ENCODE results near the gene PARP14.

PARP14 gene

DNA sequence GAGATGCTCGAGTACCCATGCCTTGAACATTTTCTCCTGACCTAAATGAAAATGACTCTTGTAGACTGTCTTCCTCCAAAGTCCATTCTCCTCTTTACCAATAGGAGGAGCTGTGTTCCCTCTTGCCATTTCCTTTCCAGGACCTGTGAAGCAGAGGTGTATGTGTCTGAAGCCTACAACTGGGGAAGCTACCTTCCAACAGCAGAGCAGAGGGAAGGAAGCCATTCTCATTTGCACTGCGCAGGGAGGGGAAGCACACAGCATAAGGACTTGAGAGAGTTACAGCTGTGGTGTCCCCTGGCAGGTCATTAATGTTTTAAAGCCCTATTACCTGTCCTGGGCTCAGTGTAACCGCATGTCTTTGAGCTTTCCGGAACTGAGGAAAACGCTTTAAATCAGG is 74.3 kb downstream of the PARP14 start:
- TF ChIP-seq, protein P1, sequence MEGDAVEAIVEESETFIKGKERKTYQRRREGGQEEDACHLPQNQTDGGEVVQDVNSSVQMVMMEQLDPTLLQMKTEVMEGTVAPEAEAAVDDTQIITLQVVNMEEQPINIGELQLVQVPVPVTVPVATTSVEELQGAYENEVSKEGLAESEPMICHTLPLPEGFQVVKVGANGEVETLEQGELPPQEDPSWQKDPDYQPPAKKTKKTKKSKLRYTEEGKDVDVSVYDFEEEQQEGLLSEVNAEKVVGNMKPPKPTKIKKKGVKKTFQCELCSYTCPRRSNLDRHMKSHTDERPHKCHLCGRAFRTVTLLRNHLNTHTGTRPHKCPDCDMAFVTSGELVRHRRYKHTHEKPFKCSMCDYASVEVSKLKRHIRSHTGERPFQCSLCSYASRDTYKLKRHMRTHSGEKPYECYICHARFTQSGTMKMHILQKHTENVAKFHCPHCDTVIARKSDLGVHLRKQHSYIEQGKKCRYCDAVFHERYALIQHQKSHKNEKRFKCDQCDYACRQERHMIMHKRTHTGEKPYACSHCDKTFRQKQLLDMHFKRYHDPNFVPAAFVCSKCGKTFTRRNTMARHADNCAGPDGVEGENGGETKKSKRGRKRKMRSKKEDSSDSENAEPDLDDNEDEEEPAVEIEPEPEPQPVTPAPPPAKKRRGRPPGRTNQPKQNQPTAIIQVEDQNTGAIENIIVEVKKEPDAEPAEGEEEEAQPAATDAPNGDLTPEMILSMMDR (IDR thresholded peaks at IDR 0.05), result peak; percentile 82
- no peak overlapping the region for H3K4me2 ChIP-seq (ENCODE audit: low read length)
- H3K4me1 ChIP-seq, result no peaks in the 10 kb centered on the region
- H3K27ac ChIP-seq, result no peak overlapping the region
- no peak overlapping the region for H3K9ac ChIP-seq
- no peaks in the 10 kb centered on the region for H3K79me2 ChIP-seq
- H3K9me3 ChIP-seq (ENCODE audit: control insufficient read depth, low read length), result no peaks in the 10 kb centered on the region
- no peaks in the 10 kb centered on the region for H3K27me3 ChIP-seq (ENCODE audit: control insufficient read depth, insufficient read depth, low read length)
- H3K36me3 ChIP-seq (ENCODE audit: control insufficient read depth, insufficient read depth, low read length), result no peaks in the 10 kb centered on the region
- H2AFZ ChIP-seq, result no peak overlapping the region
- H3K4me3 ChIP-seq (ENCODE audit: low read depth, low read length), result no peak overlapping the region

DNA sequence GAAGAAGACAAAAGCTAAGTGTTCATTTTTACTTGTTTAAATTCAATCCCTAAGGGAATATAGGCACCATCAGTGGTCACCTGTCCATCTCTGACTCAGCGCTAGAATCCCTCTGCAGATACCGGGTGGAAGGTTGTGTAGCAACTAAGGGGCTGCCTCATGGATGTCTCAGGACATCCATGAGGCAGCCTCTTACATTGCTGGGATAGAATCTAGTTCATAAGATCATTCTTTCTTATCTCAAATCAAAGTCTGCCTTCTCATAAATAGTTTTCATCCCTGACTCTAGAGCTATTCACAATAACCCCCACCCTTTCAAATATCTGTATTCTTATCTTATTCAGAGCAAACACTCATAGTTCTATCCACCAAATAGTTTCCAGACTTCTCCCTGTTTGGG is 74.9 kb downstream of the PARP14 start:
- TF ChIP-seq, protein P1 (IDR thresholded peaks at IDR 0.05), result no peak
- Histone ChIP-seq H3K4me3 (ENCODE audit: low read depth, low read length) (no peak overlapping the region), H3K9me3 (ENCODE audit: control insufficient read depth, low read length) (no peaks in the 10 kb centered on the region), H3K27me3 (ENCODE audit: control insufficient read depth, insufficient read depth, low read length) (no peaks in the 10 kb centered on the region), H3K79me2 (no peaks in the 10 kb centered on the region), H3K9ac (no peak overlapping the region), H3K4me1 (no peaks in the 10 kb centered on the region), H2AFZ (no peak overlapping the region), H3K4me2 (ENCODE audit: low read length) (no peak overlapping the region), H3K27ac (no peak overlapping the region), H3K36me3 (ENCODE audit: control insufficient read depth, insufficient read depth, low read length) (no peaks in the 10 kb centered on the region)

DNA sequence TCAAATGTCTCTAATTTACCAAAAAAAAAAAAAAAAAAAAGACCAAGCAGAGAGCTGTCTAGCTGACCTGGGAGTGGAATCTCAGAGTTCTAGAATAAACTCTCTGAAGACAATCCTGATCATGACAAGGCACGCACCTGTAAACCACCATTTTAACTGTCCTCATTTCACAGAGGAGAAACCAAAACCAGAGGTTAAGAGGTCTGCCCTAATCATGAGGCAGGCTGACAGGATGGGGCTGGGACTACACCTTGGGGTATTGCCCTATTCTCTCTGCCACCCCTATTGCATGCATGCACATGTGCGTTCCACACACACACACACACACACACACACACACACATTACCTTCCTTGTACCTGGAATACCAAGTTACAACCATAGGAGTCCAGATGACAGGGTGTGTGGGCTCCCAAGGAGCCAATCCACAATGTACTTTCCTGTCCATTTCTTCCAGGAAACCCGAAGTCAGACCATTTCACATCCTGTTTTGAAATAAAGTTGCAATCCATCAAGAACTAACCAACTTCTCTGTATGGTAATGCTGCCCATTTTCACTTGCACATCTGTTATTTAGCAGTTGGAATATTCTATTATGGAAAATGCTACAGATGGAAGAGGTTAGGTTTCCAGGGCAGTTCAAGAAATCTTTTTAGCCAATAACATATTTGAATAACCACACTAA is 78.4 kb downstream of the PARP14 start:
- TF ChIP-seq, protein P1 (IDR thresholded peaks at IDR 0.05), result no peak
- H3K27me3 ChIP-seq (ENCODE audit: control insufficient read depth, insufficient read depth, low read length), result no peaks in the 10 kb centered on the region
- H3K79me2 ChIP-seq, result no peaks in the 10 kb centered on the region
- no peak overlapping the region for H3K4me2 ChIP-seq (ENCODE audit: low read length)
- H3K27ac ChIP-seq, result no peak overlapping the region
- no peak overlapping the region for H2AFZ ChIP-seq
- no peaks in the 10 kb centered on the region for H3K4me1 ChIP-seq
- no peak overlapping the region for H3K9ac ChIP-seq
- H3K9me3 ChIP-seq (ENCODE audit: control insufficient read depth, low read length), result no peaks in the 10 kb centered on the region
- no peak overlapping the region for H3K4me3 ChIP-seq (ENCODE audit: low read depth, low read length)
- H3K36me3 ChIP-seq (ENCODE audit: control insufficient read depth, insufficient read depth, low read length), result no peaks in the 10 kb centered on the region

DNA sequence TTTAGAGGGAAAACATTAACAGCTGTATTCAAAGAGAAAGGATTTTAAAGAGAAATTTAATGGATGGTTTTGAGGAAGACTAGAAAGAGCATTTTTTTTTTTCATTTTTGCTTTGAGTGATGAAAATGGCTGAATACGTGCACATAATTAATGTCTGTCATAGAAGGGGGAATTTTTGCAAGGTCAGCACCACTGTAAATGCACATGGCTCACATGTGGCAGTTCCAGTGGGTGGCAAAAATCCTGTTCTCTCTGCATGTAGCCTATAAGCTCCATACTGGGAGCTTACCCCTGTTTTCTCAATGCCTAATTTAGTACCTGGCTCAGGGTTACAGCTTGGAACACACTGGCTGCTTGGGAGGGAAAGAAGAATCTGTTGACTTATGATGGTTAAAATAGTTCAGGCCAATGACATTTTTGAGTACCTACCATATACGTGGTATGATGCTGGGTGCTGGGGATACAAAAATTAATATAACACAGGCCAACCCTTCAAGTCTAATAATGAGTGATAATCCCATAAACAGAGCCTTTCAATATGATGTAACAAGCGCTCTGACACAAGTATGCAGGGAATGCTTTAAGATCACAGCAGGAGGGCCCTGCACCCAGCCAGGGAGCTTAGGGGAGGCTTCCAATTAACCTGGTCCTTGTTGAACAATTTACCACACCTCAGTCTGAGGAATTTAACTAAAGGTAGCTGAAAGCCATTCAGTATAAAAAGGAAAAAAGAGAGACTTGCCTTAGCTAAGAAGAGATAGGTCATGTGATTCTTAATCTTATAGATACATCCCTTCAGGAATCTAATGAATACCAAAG is 80.0 kb downstream of the PARP14 start:
- no peaks in the 10 kb centered on the region for H3K4me1 ChIP-seq
- H3K79me2 ChIP-seq, result no peaks in the 10 kb centered on the region
- no peaks in the 10 kb centered on the region for H3K36me3 ChIP-seq (ENCODE audit: control insufficient read depth, insufficient read depth, low read length)
- no peak overlapping the region for H3K9ac ChIP-seq
- no peak overlapping the region for H3K4me2 ChIP-seq (ENCODE audit: low read length)
- no peak overlapping the region for H2AFZ ChIP-seq
- H3K27me3 ChIP-seq (ENCODE audit: control insufficient read depth, insufficient read depth, low read length), result no peaks in the 10 kb centered on the region
- H3K27ac ChIP-seq, result no peak overlapping the region
- TF ChIP-seq, protein P1 (IDR thresholded peaks at IDR 0.05), result no peak
- H3K4me3 ChIP-seq (ENCODE audit: low read depth, low read length), result no peak overlapping the region
- no peaks in the 10 kb centered on the region for H3K9me3 ChIP-seq (ENCODE audit: control insufficient read depth, low read length)

Measured in parathyroid adenoma (tissue), 2 donors.